NCI-H226 (cell line): ENCODE data around the gene KNSTRN.
A peak's percentile ranks its signal among the peaks of the same experiment; 100 is the strongest.

Experiments used
- DNase-seq: peaks from one replicate; pipeline ENCODE4 v3.0.0-alpha.2; 2015

The KNSTRN gene

GRCh38 chr15:40407330-40407990, 24.9 kb downstream of the KNSTRN start:
- no peak for DNase-seq

- DNase-seq: no peak
Observed at GRCh38 chr15:40409366-40409765, 26.8 kb downstream of the KNSTRN start.

- DNase-seq: no peak
Observed at GRCh38 chr15:40410476-40410875, 28.0 kb downstream of the KNSTRN start.

GRCh38 chr15:40412095-40412759, 29.7 kb downstream of the KNSTRN start:
- no peak for DNase-seq

GRCh38 chr15:40413036-40413435, 30.5 kb downstream of the KNSTRN start:
- no peak for DNase-seq

GRCh38 chr15:40414816-40415215, 32.3 kb downstream of the KNSTRN start:
- no peak for DNase-seq

- no peak for DNase-seq
Observed at GRCh38 chr15:40415226-40415625, 32.7 kb downstream of the KNSTRN start.

GRCh38 chr15:40416056-40416455, 33.5 kb downstream of the KNSTRN start:
- DNase-seq: no peak

- DNase-seq: no peak
Observed at GRCh38 chr15:40418126-40418525, 35.6 kb downstream of the KNSTRN start.

- DNase-seq: no peak
Observed at GRCh38 chr15:40420071-40420713, 37.7 kb downstream of the KNSTRN start.

- no peak for DNase-seq
Observed at GRCh38 chr15:40420793-40421192, 38.3 kb downstream of the KNSTRN start.

GRCh38 chr15:40421246-40422157, 39.0 kb downstream of the KNSTRN start:
- no peak for DNase-seq

GRCh38 chr15:40424483-40425115, 42.1 kb downstream of the KNSTRN start:
- DNase-seq: no peak

GRCh38 chr15:40425681-40426080, 43.2 kb downstream of the KNSTRN start:
- DNase-seq: no peak

GRCh38 chr15:40427188-40427587, 44.7 kb downstream of the KNSTRN start:
- no peak for DNase-seq

GRCh38 chr15:40428185-40428584, 45.7 kb downstream of the KNSTRN start:
- no peak for DNase-seq

GRCh38 chr15:40429068-40429710, 46.7 kb downstream of the KNSTRN start:
- no peak for DNase-seq

GRCh38 chr15:40430271-40430805, 47.8 kb downstream of the KNSTRN start:
- peak; percentile 56 for DNase-seq

- no peak for DNase-seq
Observed at GRCh38 chr15:40435023-40435709, 52.6 kb downstream of the KNSTRN start.

GRCh38 chr15:40435710-40436089, 53.2 kb downstream of the KNSTRN start:
- DNase-seq: no peak
